NCI-H1930 (cell line): ENCODE measurements around the gene SLC4A5.
A peak's percentile ranks its signal among the peaks of the same experiment; 100 is the strongest.
"Not testable (repeated sequence)": the region's sequence is repeated elsewhere in the genome, so short reads cannot be mapped to it uniquely, and the experiment has no call there.

ENCODE experiments used
- DNase-seq, 2 experiments: peaks; one replicate each; lab custom pipeline; 2025; lab: John Stamatoyannopoulos, UW

SLC4A5 gene

GRCh38 chr2:74198461-74199274 is 144.5 kb downstream of the SLC4A5 start, which contains the start of gene MTHFD2:
MTHFD2 (plus strand) TSS chr2:74198615; CDS start chr2:74198642, 27 bp downstream.
- DNase-seq, result peak; percentile 89 to 92

- DNase-seq, result no peak
These were observed 145.2 kb downstream of the SLC4A5 start for GRCh38 chr2:74198023-74198460.

GRCh38 chr2:74197049-74197448 is 146.2 kb downstream of the SLC4A5 start:
- no peak for DNase-seq

GRCh38 chr2:74194799-74195198 is 148.4 kb downstream of the SLC4A5 start:
- no peak for DNase-seq

- DNase-seq, result peak in 1 of 2 experiments; percentile 28
These were observed 151.4 kb downstream of the SLC4A5 start for GRCh38 chr2:74191596-74192380.

GRCh38 chr2:74188696-74189095 is 154.5 kb downstream of the SLC4A5 start:
- no peak for DNase-seq

GRCh38 chr2:74188018-74188601 is 155.1 kb downstream of the SLC4A5 start:
- DNase-seq, result no peak

- not testable (repeated sequence) for DNase-seq
These were observed 156.5 kb downstream of the SLC4A5 start for GRCh38 chr2:74186706-74187105.

GRCh38 chr2:74186038-74186437 is 157.2 kb downstream of the SLC4A5 start:
- DNase-seq, result no peak

- DNase-seq, result no peak
These were observed 159.3 kb downstream of the SLC4A5 start for GRCh38 chr2:74183878-74184277.

- no peak for DNase-seq
These were observed 161.5 kb downstream of the SLC4A5 start for GRCh38 chr2:74181739-74182138.

- no peak for DNase-seq
These were observed 164.0 kb downstream of the SLC4A5 start for GRCh38 chr2:74179063-74179865.

GRCh38 chr2:74178211-74179062 is 164.8 kb downstream of the SLC4A5 start, which contains the start of gene MOB1A:
MOB1A (minus strand) TSS chr2:74178879; CDS start chr2:74178674, 205 bp downstream.
- DNase-seq, result peak; percentile 97 to 98

GRCh38 chr2:74177696-74178095 is 165.5 kb downstream of the SLC4A5 start:
- no peak for DNase-seq

- DNase-seq, result no peak
These were observed 168.3 kb downstream of the SLC4A5 start for GRCh38 chr2:74174909-74175308.

- DNase-seq, result no peak
These were observed 174.5 kb downstream of the SLC4A5 start for GRCh38 chr2:74168739-74169138.
